ENCODE measurements around the gene COL16A1.

- TF ChIP-seq, protein P1, sequence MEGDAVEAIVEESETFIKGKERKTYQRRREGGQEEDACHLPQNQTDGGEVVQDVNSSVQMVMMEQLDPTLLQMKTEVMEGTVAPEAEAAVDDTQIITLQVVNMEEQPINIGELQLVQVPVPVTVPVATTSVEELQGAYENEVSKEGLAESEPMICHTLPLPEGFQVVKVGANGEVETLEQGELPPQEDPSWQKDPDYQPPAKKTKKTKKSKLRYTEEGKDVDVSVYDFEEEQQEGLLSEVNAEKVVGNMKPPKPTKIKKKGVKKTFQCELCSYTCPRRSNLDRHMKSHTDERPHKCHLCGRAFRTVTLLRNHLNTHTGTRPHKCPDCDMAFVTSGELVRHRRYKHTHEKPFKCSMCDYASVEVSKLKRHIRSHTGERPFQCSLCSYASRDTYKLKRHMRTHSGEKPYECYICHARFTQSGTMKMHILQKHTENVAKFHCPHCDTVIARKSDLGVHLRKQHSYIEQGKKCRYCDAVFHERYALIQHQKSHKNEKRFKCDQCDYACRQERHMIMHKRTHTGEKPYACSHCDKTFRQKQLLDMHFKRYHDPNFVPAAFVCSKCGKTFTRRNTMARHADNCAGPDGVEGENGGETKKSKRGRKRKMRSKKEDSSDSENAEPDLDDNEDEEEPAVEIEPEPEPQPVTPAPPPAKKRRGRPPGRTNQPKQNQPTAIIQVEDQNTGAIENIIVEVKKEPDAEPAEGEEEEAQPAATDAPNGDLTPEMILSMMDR (conservative IDR thresholded peaks at IDR 0.05 in 1 of 2, IDR thresholded peaks at IDR 0.05 in 1 of 2; ENCODE audit: extremely low read depth in 1 of 2, insufficient read depth in 1 of 2, low read depth in 1 of 2, low read length in 2 of 2), result no peak
- TF ChIP-seq EZH2 (IDR thresholded peaks at IDR 0.05; ENCODE audit: borderline replicate concordance, low read length), result no peak
Observed at GRCh38 chr1:31748365-31748764, 44.5 kb upstream of the COL16A1 start.
